ENCODE measurements around the gene PLCB1. TPM values are rescaled to one million over a fixed set of nuclear protein-coding genes. Genes with fewer than 3 reads are reported as not detected.

PLCB1 gene
- total and polyA plus RNA-seq, 10 of the 15 experiments (the other 5 are each of a cell fraction or from before 2014, with no cell fraction given): 0.05 to 5.3 (median 0.17) TPM; not detected in 1

DNA sequence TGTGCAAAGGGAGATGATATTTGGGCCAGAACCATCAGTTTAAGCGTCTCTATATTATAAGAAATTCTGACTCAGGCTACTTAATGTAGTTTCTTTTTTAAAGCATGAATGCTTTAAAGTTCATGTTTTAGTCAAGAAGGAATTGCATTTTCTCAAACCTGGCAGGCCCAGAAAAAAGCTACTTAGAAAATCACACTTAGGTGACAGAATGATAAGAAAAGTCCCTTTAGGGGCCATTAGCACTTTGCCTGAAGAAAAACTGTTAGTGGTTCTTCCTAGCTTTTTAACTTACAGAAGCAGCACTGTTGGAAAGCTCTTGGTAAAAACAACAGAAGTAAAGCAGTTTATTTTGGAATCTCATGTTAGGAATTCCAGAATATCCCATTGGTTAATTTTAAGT is 387.8 kb downstream of the PLCB1 start:
- DNase-seq (ENCODE audit: low read depth, low spot score) (no peak), ATAC-seq (no peak), FAIRE-seq (no peak)
- ChIA-PET POLR2A (no interaction called here), CTCF (interaction anchor here (1.9 kb wide), 1 partner anchor 16 kb away, joined by 5 read pairs; no protein-coding TSS in a partner anchor), SMC1A (ENCODE audit: uncharacterized antibody, unreplicated experiment) (no interaction called here), RAD21 (ENCODE audit: unreplicated experiment) (no interaction called here)
- Histone ChIP-seq H3K4me1 (ENCODE audit: control insufficient read depth, insufficient read depth, low read length) (no peaks in the 10 kb centered on the region), H3K4me3 (no peak overlapping the region), H2AFZ (ENCODE audit: control insufficient read depth, low read depth, low read length) (no peak overlapping the region), H3K4me2 (ENCODE audit: control insufficient read depth, insufficient read depth) (no peak overlapping the region), H3K9me3 (replicated peaks; ENCODE audit: control insufficient read depth, insufficient read depth, low read length) (no peaks in the 10 kb centered on the region), H3K27ac (ENCODE audit: control insufficient read depth, insufficient read depth) (no peak overlapping the region), H3K27me3 (replicated peaks in 1 of 2; ENCODE audit: control insufficient read depth in 2 of 2, insufficient read depth in 2 of 2, low read length in 1 of 2) (no peaks in the 10 kb centered on the region), H4K20me1 (ENCODE audit: control insufficient read depth, insufficient read depth) (no peaks in the 10 kb centered on the region), H3K79me2 (ENCODE audit: control insufficient read depth, insufficient read depth, low read length) (no peaks in the 10 kb centered on the region), H3K36me3 (ENCODE audit: control insufficient read depth in 2 of 2, insufficient read depth in 2 of 2, low read length in 1 of 2) (no peaks in the 10 kb centered on the region), H3K9ac (ENCODE audit: control insufficient read depth, insufficient read depth, low read length) (no peak overlapping the region)
- no peak for TF ChIP-seq SUPT20H (IDR thresholded peaks at IDR 0.05; ENCODE audit: borderline replicate concordance, control insufficient read depth, low read depth, low read length)
- no peak for TF ChIP-seq RB1 (IDR thresholded peaks at IDR 0.05; ENCODE audit: borderline replicate concordance)
- TF ChIP-seq DPF2 (IDR thresholded peaks at IDR 0.05): no peak
- no peak for TF ChIP-seq CHD4 (IDR thresholded peaks at IDR 0.05)
- TF ChIP-seq HCFC1 (IDR thresholded peaks at IDR 0.05; ENCODE audit: low read length): no peak
- no peak for TF ChIP-seq ZNF274 (IDR thresholded peaks at IDR 0.05; ENCODE audit: insufficient read depth, insufficient read length)
- in situ Hi-C loops (cut with MboI): no loop called here
- intact Hi-C loops (cut with micrococcal nuclease; ENCODE audit: unreplicated experiment): no loop called here
- 5% methylated on average over 1 of the region's 1 CpG for WGBS (ENCODE audit: insufficient coverage, insufficient replicate concordance, low lambda C conversion rate, missing lambda C conversion rate)
- BruUV-seq (replicated peaks): no TSS peak

GRCh38 chr20:8522168-8522567 is 390.1 kb downstream of the PLCB1 start:
- TF ChIP-seq SRF (IDR thresholded peaks at IDR 0.05; ENCODE audit: low read depth in 2 of 2, low read length in 2 of 2) (no peak), PML (IDR thresholded peaks at IDR 0.05; ENCODE audit: low read length) (no peak), POLR2AphosphoS2 (IDR thresholded peaks at IDR 0.05; ENCODE audit: low read depth, low read length) (no peak), EGR1 (IDR thresholded peaks at IDR 0.05; ENCODE audit: borderline replicate concordance in 1 of 2, low read depth in 2 of 2, low read length in 2 of 2) (no peak), IKZF2 (IDR thresholded peaks at IDR 0.05) (no peak), NBN (IDR thresholded peaks at IDR 0.05) (no peak)
- CTCF ChIA-PET: interaction anchor here (0.7 to 2.2 kb wide), 3 partner anchors 14 to 200 kb away, joined by 3 to 5 read pairs (median 3); no protein-coding TSS in a partner anchor
- SMC1A ChIA-PET (ENCODE audit: uncharacterized antibody, unreplicated experiment): interaction anchor here (0.7 kb wide), 1 partner anchor 15 kb away, joined by 3 read pairs; no protein-coding TSS in a partner anchor

More at GRCh38 chr20:8522168-8522567, 390.1 kb downstream of the PLCB1 start:
- in situ Hi-C loops (cut with MboI): no loop called here
- Histone ChIP-seq H2AFZ (ENCODE audit: control insufficient read depth, low read depth, low read length) (no peak overlapping the region), H3K4me3 (no peak overlapping the region), H3K9me3 (replicated peaks; ENCODE audit: control insufficient read depth, insufficient read depth, low read length) (no peaks in the 10 kb centered on the region), H3K4me1 (ENCODE audit: control insufficient read depth, insufficient read depth, low read length) (no peaks in the 10 kb centered on the region), H3K4me2 (ENCODE audit: control insufficient read depth, insufficient read depth) (no peak overlapping the region), H3K27ac (ENCODE audit: control insufficient read depth, insufficient read depth) (no peak overlapping the region), H4K20me1 (ENCODE audit: control insufficient read depth, insufficient read depth) (no peaks in the 10 kb centered on the region), H3K27me3 (replicated peaks in 1 of 2; ENCODE audit: control insufficient read depth in 2 of 2, insufficient read depth in 2 of 2, low read length in 1 of 2) (no peaks in the 10 kb centered on the region), H3K36me3 (ENCODE audit: control insufficient read depth in 2 of 2, insufficient read depth in 2 of 2, low read length in 1 of 2) (no peaks in the 10 kb centered on the region), H3K79me2 (ENCODE audit: control insufficient read depth, insufficient read depth, low read length) (no peaks in the 10 kb centered on the region), H3K9ac (ENCODE audit: control insufficient read depth, insufficient read depth, low read length) (no peak overlapping the region)
- BruUV-seq (replicated peaks): no TSS peak
- FAIRE-seq (no peak), DNase-seq (ENCODE audit: low read depth, low spot score) (no peak), ATAC-seq (no peak)
- POLR2A ChIA-PET: no interaction called here
- 13% methylated on average over 4 of the region's 4 CpGs for WGBS (ENCODE audit: insufficient coverage, insufficient replicate concordance, low lambda C conversion rate, missing lambda C conversion rate)
- RAD21 ChIA-PET (ENCODE audit: unreplicated experiment): no interaction called here
- intact Hi-C loops (cut with micrococcal nuclease; ENCODE audit: unreplicated experiment): no loop called here
